H9 (cell line): Measurements from ENCODE around the gene FMNL3. TPM values are rescaled to one million over a fixed set of nuclear protein-coding genes. Genes with fewer than 3 reads are reported as not detected.

ENCODE experiments used
- DNase-seq: peaks from one replicate; pipeline ENCODE4 v3.0.0-alpha.2; 2017
- H2AFZ ChIP-seq: one replicate; pipeline ENCODE4 v1.6.1; 2013; ENCODE audit warnings: mild to moderate bottlenecking, low read length, control low read depth, moderate library complexity
- H2AK5ac ChIP-seq: 2 replicates; pipeline ENCODE4 v1.6.1; 2013; ENCODE audit warnings: low read length, control low read depth, mixed read lengths; ENCODE audit not compliant: insufficient read length
- H2BK120ac ChIP-seq: one replicate; pipeline ENCODE4 v1.6.1; 2013; ENCODE audit warnings: low read depth, mild to moderate bottlenecking, low read length, control low read depth, inconsistent platforms; ENCODE audit not compliant: poor library complexity, severe bottlenecking
- H2BK12ac ChIP-seq: 2 replicates; pipeline ENCODE4 v1.6.1; 2013; ENCODE audit warnings: low read length, control low read depth, mixed read lengths, low read depth; ENCODE audit not compliant: insufficient read length
- H2BK15ac ChIP-seq: 2 replicates; pipeline ENCODE4 v1.6.1; 2013; ENCODE audit warnings: low read depth, low read length, control low read depth
- H2BK20ac ChIP-seq: one replicate; pipeline ENCODE4 v1.6.1; 2013; ENCODE audit warnings: low read depth, mild to moderate bottlenecking, low read length, control low read depth, inconsistent platforms; ENCODE audit not compliant: poor library complexity, severe bottlenecking
- H2BK5ac ChIP-seq: 2 replicates; pipeline ENCODE4 v1.6.1; 2013; ENCODE audit warnings: low read length, control low read depth, mixed read lengths; ENCODE audit not compliant: insufficient read length
- H3K14ac ChIP-seq: 2 replicates; pipeline ENCODE4 v1.6.1; 2013; ENCODE audit warnings: low read length, control low read depth; ENCODE audit not compliant: insufficient read depth
- H3K18ac ChIP-seq: 2 replicates; pipeline ENCODE4 v1.6.1; 2013; ENCODE audit warnings: low read depth, mild to moderate bottlenecking, mixed read lengths, low read length, control low read depth; ENCODE audit not compliant: insufficient read length
- H3K23ac ChIP-seq: 2 replicates; pipeline ENCODE4 v1.6.1; 2013; ENCODE audit warnings: low read length, control low read depth, mixed read lengths, low read depth; ENCODE audit not compliant: insufficient read length
- H3K23me2 ChIP-seq: 2 replicates; pipeline ENCODE4 v1.6.1; 2013; ENCODE audit warnings: low read depth, mild to moderate bottlenecking, mixed read lengths, low read length, control low read depth; ENCODE audit not compliant: insufficient read length, poor library complexity, severe bottlenecking
- H3K27ac ChIP-seq: 2 replicates; pipeline ENCODE4 v1.5.1; 2013; ENCODE audit warnings: low read length, control low read depth, mixed read lengths, low read depth; ENCODE audit not compliant: insufficient read length
- H3K27me3 ChIP-seq: 2 replicates; pipeline ENCODE4 v1.6.1; 2013; ENCODE audit warnings: low read length, control low read depth, inconsistent platforms; ENCODE audit not compliant: insufficient read depth
- H3K4ac ChIP-seq: 2 replicates; pipeline ENCODE4 v1.6.1; 2013; ENCODE audit warnings: low read depth, mild to moderate bottlenecking, control low read depth, inconsistent platforms, low read length, moderate library complexity
- H3K4me1 ChIP-seq: 2 replicates; pipeline ENCODE4 v1.6.1; 2013; ENCODE audit warnings: low read length, control low read depth, inconsistent platforms; ENCODE audit not compliant: insufficient read depth
- H3K4me2 ChIP-seq: 2 replicates; pipeline ENCODE4 v1.6.1; 2013; ENCODE audit warnings: low read length, control low read depth, mixed read lengths; ENCODE audit not compliant: insufficient read length, insufficient read depth
- H3K56ac ChIP-seq: 2 replicates; pipeline ENCODE4 v1.6.1; 2013; ENCODE audit warnings: low read depth, mild to moderate bottlenecking, mixed read lengths, low read length, control low read depth; ENCODE audit not compliant: insufficient read length
- H3K79me1 ChIP-seq: 2 replicates; pipeline ENCODE4 v1.6.1; 2013; ENCODE audit warnings: low read depth, mild to moderate bottlenecking, moderate library complexity, low read length, control low read depth, inconsistent platforms; ENCODE audit not compliant: insufficient read depth, poor library complexity, severe bottlenecking
- H3K79me2 ChIP-seq: 2 replicates; pipeline ENCODE4 v1.6.1; 2013; ENCODE audit warnings: low read length, control low read depth, inconsistent platforms; ENCODE audit not compliant: insufficient read depth
- H3K9ac ChIP-seq: 2 replicates; pipeline ENCODE4 v1.6.1; 2013; ENCODE audit warnings: low read length, control low read depth, mixed read lengths; ENCODE audit not compliant: insufficient read length; ENCODE audit errors: extremely low read depth
- H3K9me3 ChIP-seq: one replicate; pipeline ENCODE4 v1.6.1; 2013; ENCODE audit warnings: low read depth, low read length, inconsistent platforms; ENCODE audit not compliant: control insufficient read depth
- H3T11ph ChIP-seq: one replicate; pipeline ENCODE4 v1.6.1; 2013; ENCODE audit warnings: mild to moderate bottlenecking, low read length, control low read depth, inconsistent platforms
- H4K20me1 ChIP-seq: one replicate; pipeline ENCODE4 v1.6.1; 2013; ENCODE audit not compliant: control insufficient read depth, insufficient read length, insufficient read depth
- H4K5ac ChIP-seq: 2 replicates; pipeline ENCODE4 v1.6.1; 2013; ENCODE audit warnings: low read depth, mild to moderate bottlenecking, mixed read lengths, low read length, control low read depth; ENCODE audit not compliant: insufficient read length
- H4K8ac ChIP-seq: replicated peaks from 2 replicates; pipeline ENCODE4 v1.6.1; 2013; ENCODE audit warnings: low read length, control low read depth, mixed read lengths, low read depth; ENCODE audit not compliant: insufficient read length
- H4K91ac ChIP-seq: 2 replicates; pipeline ENCODE4 v1.6.1; 2013; ENCODE audit warnings: low read depth, mild to moderate bottlenecking, moderate library complexity, mixed read lengths, low read length, control low read depth; ENCODE audit not compliant: insufficient read length
- H3K27ac Mint-ChIP-seq, 3 experiments: 2 replicates in 2 of 3; 3 replicates in 1 of 3; pipeline ENCODE4 v1.8.0; 2020 to 2021; ENCODE audit warnings: mixed read lengths in 3 of 3, mild to moderate bottlenecking in 1 of 3, moderate library complexity in 1 of 3
- H3K27me3 Mint-ChIP-seq: 2 replicates; pipeline ENCODE4 v1.8.0; 2021; ENCODE audit warnings: low read depth, mild to moderate bottlenecking, moderate library complexity, mixed read lengths
- H3K36me3 Mint-ChIP-seq, 3 experiments: 2 replicates in 2 of 3; 3 replicates in 1 of 3; pipeline ENCODE4 v1.8.0; 2020 to 2021; ENCODE audit warnings: low read depth in 3 of 3, mixed read lengths in 3 of 3; ENCODE audit not compliant: insufficient read depth in 1 of 3
- H3K4me1 Mint-ChIP-seq, 2 experiments: 2 replicates each; pipeline ENCODE4 v1.8.0; 2020; ENCODE audit warnings: mixed read lengths in 2 of 2
- H3K4me3 Mint-ChIP-seq, 2 experiments: 2 replicates in 1 of 2; 3 replicates in 1 of 2; pipeline ENCODE4 v1.8.0; 2020 to 2021; ENCODE audit warnings: mild to moderate bottlenecking in 2 of 2, mixed read lengths in 2 of 2, moderate library complexity in 1 of 2
- H3K9me3 Mint-ChIP-seq, 2 experiments: 2 replicates in 1 of 2; 3 replicates in 1 of 2; pipeline ENCODE4 v1.8.0; 2020; ENCODE audit warnings: mild to moderate bottlenecking in 2 of 2, mixed read lengths in 2 of 2, moderate library complexity in 1 of 2
- WGBS: extraction: QIAGEN DNeasy Blood & Tissue Kit; methylation state at CpG from one replicate; pipeline ENCODE4 v1.1.7; 2013; ENCODE audit warnings: missing lambda C conversion rate, low lambda C conversion rate, mixed read lengths; ENCODE audit not compliant: insufficient read length; ENCODE audit errors: extremely low coverage; 5-methylcytosine and 5-hydroxymethylcytosine counted together
- total RNA-seq: library from RNA; stranded (reverse); gene quantifications from 2 replicates; pipeline ENCODE4 v1.2.1, GENCODE V29; 2021
- TF ChIP-seq, protein P1 (sequence below): fragments of 200-600 bp; sonication (generic); conservative IDR thresholded peaks from 3 replicates; pipeline ENCODE4 v1.8.0; 2021; ENCODE audit warnings: antibody characterized with exemption, mild to moderate bottlenecking

The FMNL3 gene
- total RNA-seq, 1 experiment from 2014 or later, result 22.8 TPM

DNA sequence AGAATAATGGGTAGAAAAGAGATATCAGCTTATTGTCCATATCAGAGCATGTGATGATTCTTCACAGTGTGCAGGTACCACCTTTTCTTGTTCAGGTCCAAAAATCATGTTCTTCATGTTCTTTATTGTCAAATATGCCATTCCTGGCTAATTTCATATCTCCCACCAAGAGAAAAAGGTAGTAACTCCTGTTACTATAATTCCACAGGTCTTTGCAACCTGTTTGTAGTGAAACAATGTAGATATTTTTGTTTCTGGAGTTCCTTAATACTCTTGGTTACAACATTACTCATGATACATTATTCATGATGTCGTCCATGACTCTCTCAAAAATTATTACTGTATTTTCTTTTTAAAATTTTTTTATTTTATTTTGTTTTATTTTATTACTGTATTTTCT lies 22.8 kb upstream of the FMNL3 start:
- Histone ChIP-seq H3K9ac (no peak overlapping the region), H3K4ac (no peak overlapping the region), H4K20me1 (no peaks in the 10 kb centered on the region), H2BK15ac (no peak overlapping the region), H3K27ac (no peak overlapping the region), H3K18ac (no peak overlapping the region), H3K27me3 (no peaks in the 10 kb centered on the region; the same call in 1 of the 2 replicates), H2AFZ (no peak overlapping the region), H2AK5ac (no peak overlapping the region), H3K56ac (no peak overlapping the region), H4K8ac (no peak overlapping the region), H4K91ac (no peak overlapping the region), H3K4me2 (no peak overlapping the region), H2BK12ac (no peak overlapping the region), H3K23me2 (no peaks in the 10 kb centered on the region), H3K14ac (no peak overlapping the region), H3K23ac (no peak overlapping the region), H3K9me3 (no peaks in the 10 kb centered on the region), H2BK20ac (no peak overlapping the region), H2BK5ac (no peak overlapping the region), H3K79me2 (no peaks in the 10 kb centered on the region), H3T11ph (no peak overlapping the region), H3K79me1 (no peaks in the 10 kb centered on the region), H3K4me1 (no peaks in the 10 kb centered on the region), H2BK120ac (no peak overlapping the region), H4K5ac (no peak overlapping the region)
- peaks cover 3 to 5% (median 4%) of the 10 kb centered on the region in 3 experiments; a peak in 5 of 7 replicates for H3K36me3 Mint-ChIP-seq
- no CpG with 5 or more reads among the region's 1 CpG for WGBS
- peaks cover 14% of the 10 kb centered on the region for H3K27me3 Mint-ChIP-seq
- no peak overlapping the region for H3K4me3 Mint-ChIP-seq
- no peak overlapping the region for H3K27ac Mint-ChIP-seq
- peaks cover 13% of the 10 kb centered on the region in 2 experiments for H3K9me3 Mint-ChIP-seq
- TF ChIP-seq, protein P1, sequence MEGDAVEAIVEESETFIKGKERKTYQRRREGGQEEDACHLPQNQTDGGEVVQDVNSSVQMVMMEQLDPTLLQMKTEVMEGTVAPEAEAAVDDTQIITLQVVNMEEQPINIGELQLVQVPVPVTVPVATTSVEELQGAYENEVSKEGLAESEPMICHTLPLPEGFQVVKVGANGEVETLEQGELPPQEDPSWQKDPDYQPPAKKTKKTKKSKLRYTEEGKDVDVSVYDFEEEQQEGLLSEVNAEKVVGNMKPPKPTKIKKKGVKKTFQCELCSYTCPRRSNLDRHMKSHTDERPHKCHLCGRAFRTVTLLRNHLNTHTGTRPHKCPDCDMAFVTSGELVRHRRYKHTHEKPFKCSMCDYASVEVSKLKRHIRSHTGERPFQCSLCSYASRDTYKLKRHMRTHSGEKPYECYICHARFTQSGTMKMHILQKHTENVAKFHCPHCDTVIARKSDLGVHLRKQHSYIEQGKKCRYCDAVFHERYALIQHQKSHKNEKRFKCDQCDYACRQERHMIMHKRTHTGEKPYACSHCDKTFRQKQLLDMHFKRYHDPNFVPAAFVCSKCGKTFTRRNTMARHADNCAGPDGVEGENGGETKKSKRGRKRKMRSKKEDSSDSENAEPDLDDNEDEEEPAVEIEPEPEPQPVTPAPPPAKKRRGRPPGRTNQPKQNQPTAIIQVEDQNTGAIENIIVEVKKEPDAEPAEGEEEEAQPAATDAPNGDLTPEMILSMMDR, result no peak
- no peak for DNase-seq
- H3K4me1 Mint-ChIP-seq, result no peaks in the 10 kb centered on the region
